ENCODE measurements around the gene SERPINA4.

DNA sequence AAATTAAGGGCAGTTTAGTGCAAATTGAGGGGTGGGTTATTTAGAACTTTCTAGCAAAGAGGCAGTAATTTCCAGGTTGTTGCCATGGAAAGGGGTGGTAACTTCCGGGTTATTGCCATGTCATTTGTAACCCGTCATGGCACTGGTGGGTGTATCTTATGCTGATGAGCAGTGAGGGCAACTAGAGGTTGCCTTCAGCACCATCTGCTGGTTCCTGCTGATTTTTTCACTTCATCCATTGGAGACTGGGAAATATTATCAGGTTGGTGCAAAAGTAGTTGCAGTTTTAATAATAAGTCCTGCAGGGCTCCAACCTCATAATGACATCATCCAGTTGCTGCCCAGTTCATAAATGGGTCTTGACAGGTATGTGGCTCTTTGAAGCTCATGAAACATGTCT lies 24.4 kb upstream of the SERPINA4 start:
- TF ChIP-seq POLR2A (IDR thresholded peaks at IDR 0.05; ENCODE audit: low read depth, low read length), result no peak
- no peak for TF ChIP-seq POLR2AphosphoS5 (IDR thresholded peaks at IDR 0.05; ENCODE audit: low read depth, low read length)

Data from GM12892 (cell line).